IMR-90 (cell line): ENCODE measurements around the gene LAIR2. TPM values are rescaled to one million over a fixed set of nuclear protein-coding genes. Genes with fewer than 3 reads are reported as not detected.
A peak's percentile ranks its signal among the peaks of the same experiment; 100 is the strongest.

Experiments
- ATAC-seq: fragments of 200-7000 bp; cut with Tn5 transposase; 2 replicates; pipeline ENCODE4 v1.9.1; 2020; ENCODE audit warnings: low read depth, mild to moderate bottlenecking, moderate library complexity
- BruUV-seq: library from RNA; stranded (reverse); fragments of 400-500 nt; replicated peaks from 2 replicates; lab custom pipeline; 2021; lab: Mats Ljungman, UMichigan
- CTCF ChIA-PET: fragments of 300-600 bp; formaldehyde crosslinking; extraction: SDS; loops from one replicate; lab custom pipeline; 2021; ENCODE audit warnings: antibody characterized with exemption; lab: Yijun Ruan, JAX
- POLR2A ChIA-PET: fragments of 300-600 bp; sonication (Branson Sonifier 250); formaldehyde crosslinking; loops from one replicate; lab custom pipeline; 2022; ENCODE audit warnings: antibody characterized with exemption; ENCODE audit not compliant: unreplicated experiment; lab: Charles Lee
- DNase-seq: peaks from one replicate; pipeline ENCODE4 v3.0.0; 2013
- H2AFZ ChIP-seq: replicated peaks from 2 replicates; pipeline ENCODE3; 2013; ENCODE audit warnings: low read length, mild to moderate bottlenecking; ENCODE audit not compliant: poor library complexity
- H2AK5ac ChIP-seq: 2 replicates; pipeline ENCODE4 v1.6.1; 2013; ENCODE audit warnings: low read depth, low read length, inconsistent platforms
- H2AK9ac ChIP-seq: replicated peaks from 2 replicates; pipeline ENCODE3; 2013; ENCODE audit warnings: mild to moderate bottlenecking, low read depth, low read length, moderate library complexity; ENCODE audit not compliant: poor library complexity
- H2BK120ac ChIP-seq: 2 replicates; pipeline ENCODE4 v1.6.1; 2013; ENCODE audit warnings: low read depth, low read length, inconsistent platforms
- H2BK15ac ChIP-seq: 3 replicates; pipeline ENCODE4 v1.6.1; 2013; ENCODE audit warnings: low read depth, low read length, inconsistent platforms
- H2BK20ac ChIP-seq: 2 replicates; pipeline ENCODE4 v1.6.1; 2013; ENCODE audit warnings: low read depth, mild to moderate bottlenecking, inconsistent platforms, low read length, moderate library complexity
- H2BK5ac ChIP-seq: 2 replicates; pipeline ENCODE4 v1.6.1; 2013; ENCODE audit warnings: mild to moderate bottlenecking, low read depth, low read length, inconsistent platforms; ENCODE audit not compliant: poor library complexity, severe bottlenecking
- H3K14ac ChIP-seq: replicated peaks from 2 replicates; pipeline ENCODE4 v1.6.1; 2013; ENCODE audit warnings: low read depth, low read length, inconsistent platforms
- H3K18ac ChIP-seq: 2 replicates; pipeline ENCODE4 v1.6.1; 2013; ENCODE audit warnings: low read depth, low read length, control low read depth
- H3K23ac ChIP-seq: 2 replicates; pipeline ENCODE4 v1.6.1; 2013; ENCODE audit warnings: low read depth, low read length, inconsistent platforms
- H3K27ac ChIP-seq: 2 replicates; pipeline ENCODE4 v1.5.1; 2013; ENCODE audit warnings: mild to moderate bottlenecking, control low read depth, low read length; ENCODE audit not compliant: insufficient read depth
- H3K27me3 ChIP-seq: 2 replicates; pipeline ENCODE4 v1.6.1; 2013; ENCODE audit warnings: low read length; ENCODE audit not compliant: control insufficient read depth, insufficient read depth
- H3K36me3 ChIP-seq: 2 replicates; pipeline ENCODE4 v1.6.1; 2013; ENCODE audit warnings: low read length, mixed read lengths; ENCODE audit not compliant: control insufficient read depth, insufficient read depth
- H3K4ac ChIP-seq: 2 replicates; pipeline ENCODE4 v1.6.1; 2013; ENCODE audit warnings: low read depth, low read length, inconsistent platforms
- H3K4me1 ChIP-seq: 2 replicates; pipeline ENCODE4 v1.6.1; 2013; ENCODE audit warnings: low read length, mixed read lengths; ENCODE audit not compliant: control insufficient read depth, insufficient read depth
- H3K4me2 ChIP-seq: 2 replicates; pipeline ENCODE4 v1.6.1; 2013; ENCODE audit warnings: low read depth, mild to moderate bottlenecking, control low read depth, low read length, moderate library complexity
- H3K4me3 ChIP-seq: 2 replicates; pipeline ENCODE4 v1.5.1; 2013; ENCODE audit warnings: low read depth, mild to moderate bottlenecking, control low read depth, low read length, moderate library complexity; ENCODE audit not compliant: insufficient read depth
- H3K56ac ChIP-seq: 2 replicates; pipeline ENCODE4 v1.6.1; 2013; ENCODE audit warnings: low read length, inconsistent platforms; ENCODE audit not compliant: insufficient read depth; ENCODE audit errors: extremely low read depth
- H3K79me1 ChIP-seq, 2 experiments: 2 replicates each; pipeline ENCODE4 v1.6.1; 2013; ENCODE audit warnings: low read length in 2 of 2, inconsistent platforms in 1 of 2, low read depth in 1 of 2
- H3K9ac ChIP-seq: 2 replicates; pipeline ENCODE4 v1.6.1; 2013; ENCODE audit warnings: low read depth, low read length, control low read depth
- H3K9me1 ChIP-seq: 2 replicates; pipeline ENCODE4 v1.6.1; 2013; ENCODE audit warnings: low read length, inconsistent platforms; ENCODE audit not compliant: insufficient read depth
- H3K9me3 ChIP-seq: 2 replicates; pipeline ENCODE4 v1.6.1; 2013; ENCODE audit warnings: low read length; ENCODE audit not compliant: control insufficient read depth, insufficient read depth
- H4K20me1 ChIP-seq: 2 replicates; pipeline ENCODE4 v1.6.1; 2013; ENCODE audit warnings: low read length, inconsistent platforms; ENCODE audit not compliant: insufficient read depth
- H4K5ac ChIP-seq: 2 replicates; pipeline ENCODE4 v1.6.1; 2013; ENCODE audit warnings: mild to moderate bottlenecking, low read depth, low read length, control low read depth
- H4K8ac ChIP-seq, 2 experiments: 2 replicates each; pipeline ENCODE4 v1.6.1; 2013; ENCODE audit warnings: low read depth in 2 of 2, low read length in 2 of 2, control low read depth in 1 of 2, inconsistent platforms in 1 of 2
- H4K91ac ChIP-seq: 2 replicates; pipeline ENCODE4 v1.6.1; 2013; ENCODE audit warnings: low read depth, low read length, inconsistent platforms; ENCODE audit not compliant: insufficient read depth
- BHLHE40 ChIP-seq: fragments of 150-350 bp; IDR thresholded peaks from 2 replicates; pipeline ENCODE4 v1.6.1; 2016; ENCODE audit warnings: mild to moderate bottlenecking, low read depth, low read length
- CEBPB ChIP-seq: IDR thresholded peaks from 2 replicates; pipeline ENCODE4 v1.6.1; 2012; ENCODE audit warnings: low read depth, low read length, improper control_type of control experiment
- CHD1 ChIP-seq: IDR thresholded peaks from 2 replicates; pipeline ENCODE4 v1.6.1; 2012; ENCODE audit warnings: low read depth, low read length, improper control_type of control experiment
- CTCF ChIP-seq: conservative IDR thresholded peaks from 2 replicates; pipeline ENCODE4 v1.5.1; 2012; ENCODE audit warnings: mild to moderate bottlenecking, low read depth, low read length, improper control_type of control experiment
- ELK1 ChIP-seq: fragments of 150-350 bp; IDR thresholded peaks from 2 replicates; pipeline ENCODE4 v1.6.1; 2016; ENCODE audit warnings: low read depth, mild to moderate bottlenecking, low read length, moderate library complexity, borderline replicate concordance
- FOS ChIP-seq: fragments of 150-350 bp; IDR thresholded peaks from 2 replicates; pipeline ENCODE4 v1.6.1; 2016; ENCODE audit warnings: low read depth, low read length
- MAFK ChIP-seq: IDR thresholded peaks from 2 replicates; pipeline ENCODE4 v1.6.1; 2012; ENCODE audit warnings: low read depth, low read length, improper control_type of control experiment
- MAZ ChIP-seq: IDR thresholded peaks from 2 replicates; pipeline ENCODE4 v1.6.1; 2012; ENCODE audit warnings: low read depth, mild to moderate bottlenecking, low read length, improper control_type of control experiment, moderate library complexity, borderline replicate concordance
- MXI1 ChIP-seq: IDR thresholded peaks from 2 replicates; pipeline ENCODE4 v1.6.1; 2012; ENCODE audit warnings: low read depth, mild to moderate bottlenecking, low read length, moderate library complexity, borderline replicate concordance
- NFE2L2 ChIP-seq: fragments of 150-350 bp; IDR thresholded peaks from 2 replicates; pipeline ENCODE4 v1.6.1; 2016; ENCODE audit warnings: low read depth, mild to moderate bottlenecking, low read length
- POLR2A ChIP-seq: IDR thresholded peaks from 2 replicates; pipeline ENCODE4 v1.6.1; 2012; ENCODE audit warnings: mild to moderate bottlenecking, low read depth, low read length
- RAD21 ChIP-seq: IDR thresholded peaks from 2 replicates; pipeline ENCODE4 v1.6.1; 2012; ENCODE audit warnings: low read length, improper control_type of control experiment
- RCOR1 ChIP-seq: IDR thresholded peaks from 2 replicates; pipeline ENCODE4 v1.6.1; 2012; ENCODE audit warnings: mild to moderate bottlenecking, low read length, improper control_type of control experiment; ENCODE audit not compliant: insufficient replicate concordance
- RFX5 ChIP-seq: IDR thresholded peaks from 2 replicates; pipeline ENCODE4 v1.8.0; 2012; ENCODE audit warnings: low read depth, mild to moderate bottlenecking, low read length, moderate library complexity
- SMC3 ChIP-seq: fragments of 150-350 bp; IDR thresholded peaks from 2 replicates; pipeline ENCODE4 v1.6.1; 2016; ENCODE audit warnings: low read depth, mild to moderate bottlenecking, antibody characterized with exemption, low read length, moderate library complexity
- USF2 ChIP-seq: fragments of 150-350 bp; IDR thresholded peaks from 2 replicates; pipeline ENCODE4 v1.6.1; 2017; ENCODE audit warnings: mild to moderate bottlenecking, antibody characterized with exemption, low read length, low read depth
- WGBS, 2 experiments: methylation state at CpG; one replicate each; pipeline versions ENCODE4 v1.1.5 to v1.1.7; 2013; ENCODE audit warnings: missing lambda C conversion rate in 2 of 2; ENCODE audit not compliant: insufficient read length in 1 of 2; ENCODE audit errors: extremely low coverage in 2 of 2; 5-methylcytosine and 5-hydroxymethylcytosine counted together
- dilution Hi-C: fragments of 300-500 bp; cut with HindIII; formaldehyde crosslinking; loops from one replicate; pipeline ENCODE4 v1.14.3; 2018; ENCODE audit warnings: low sequenced_read_pairs; ENCODE audit not compliant: unreplicated experiment
- in situ Hi-C: fragments of 300-500 bp; cut with MboI; formaldehyde crosslinking; loops from 3 replicates; pipeline ENCODE4 v1.14.3; 2019; ENCODE audit warnings: low sequenced_read_pairs, inconsistent platforms, mixed read lengths
- intact Hi-C: fragments of 100-400 bp; cut with micrococcal nuclease; formaldehyde crosslinking; loops from 2 replicates; pipeline ENCODE4 v1.10.0; 2022
- polyA plus RNA-seq, 3 experiments: library from polyadenylated mRNA; depleted of rRNA; stranded (reverse); fragments of >200 nt; gene quantifications; 2 replicates each; pipeline ENCODE4 v1.2.3, GENCODE V29; 2012; ENCODE audit warnings: low replicate concordance in 1 of 3
- total RNA-seq: library from RNA; depleted of rRNA; stranded (reverse); fragments of >200 nt; gene quantifications from 2 replicates; pipeline ENCODE4 v1.2.3, GENCODE V29; 2012

Gene LAIR2
- total and polyA plus RNA-seq, 2 of the 4 experiments (the other 2 are of a cell fraction) = not detected

- H3K9me3 ChIP-seq = no peaks in the 10 kb centered on the region
- H3K4me2 ChIP-seq = no peak overlapping the region
- peaks cover 95% of the 10 kb centered on the region for H3K36me3 ChIP-seq
- WGBS, 2 experiments = 96% methylated on average over 4 of the region's 40 CpGs; no CpG with 5 or more reads in 1 of the 2 experiments
- DNase-seq (no peak), ATAC-seq (no peak)
- H4K5ac ChIP-seq = no peak overlapping the region
- H3K79me1 ChIP-seq = peaks cover 22 to 71% of the 10 kb centered on the region in 2 experiments
- no peak overlapping the region for H2BK20ac ChIP-seq
- peaks cover 11% of the 10 kb centered on the region; the same call in 1 of the 2 replicates for H3K9me1 ChIP-seq
- H2BK5ac ChIP-seq = no peak overlapping the region
- H2BK15ac ChIP-seq = no peak overlapping the region
- CTCF ChIA-PET = no interaction called here
- no peak overlapping the region for H3K18ac ChIP-seq
- in situ Hi-C loops (loop anchor here (10.0 to 25.0 kb wide), 6 partner anchors 251 to 1681 kb away; partner anchors contain the start of genes NAT14, NDUFA3, OSCAR and PRPF31), intact Hi-C loops (no loop called here), dilution Hi-C loops (no loop called here)
- H4K8ac ChIP-seq = no peak overlapping the region
- H2AFZ ChIP-seq = no peak overlapping the region
- no peak overlapping the region for H2AK5ac ChIP-seq
- no peak overlapping the region for H3K4me3 ChIP-seq
- TF ChIP-seq CHD1 (no peak), NFE2L2 (no peak), USF2 (no peak), MXI1 (no peak), BHLHE40 (no peak), RAD21 (no peak), CTCF (no peak), MAFK (no peak), SMC3 (no peak), FOS (no peak), RFX5 (no peak), MAZ (no peak), CEBPB (no peak), POLR2A (no peak), ELK1 (no peak), RCOR1 (no peak)
- no peak overlapping the region for H3K9ac ChIP-seq
- no peak overlapping the region for H3K56ac ChIP-seq
- H3K27me3 ChIP-seq = no peaks in the 10 kb centered on the region
- no peak overlapping the region for H3K4ac ChIP-seq
- no peak overlapping the region for H3K27ac ChIP-seq
- no peak overlapping the region for H3K14ac ChIP-seq
- H4K91ac ChIP-seq = no peak overlapping the region
- BruUV-seq = no TSS peak
- peak overlapping the region; percentile 65 for H2AK9ac ChIP-seq
- POLR2A ChIA-PET = no interaction called here
- H3K4me1 ChIP-seq = peaks cover 4% of the 10 kb centered on the region
- H3K23ac ChIP-seq = no peak overlapping the region
- H4K20me1 ChIP-seq = peaks cover 81% of the 10 kb centered on the region
- no peak overlapping the region for H2BK120ac ChIP-seq
These were observed 46.7 kb upstream of the LAIR2 start for GRCh38 chr19:54455786-54456422.
